ENCODE measurements around the gene MS4A10.

Gene MS4A10

GRCh38 chr11:60849641-60850520, 64.7 kb downstream of the MS4A10 start:
- DNase-seq (ENCODE audit: low spot score): no peak
